Measurements from ENCODE around the gene AOX1.
"Not testable (repeated sequence)": the region's sequence is repeated elsewhere in the genome, so short reads cannot be mapped to it uniquely, and the experiment has no call there.

Gene AOX1

DNA sequence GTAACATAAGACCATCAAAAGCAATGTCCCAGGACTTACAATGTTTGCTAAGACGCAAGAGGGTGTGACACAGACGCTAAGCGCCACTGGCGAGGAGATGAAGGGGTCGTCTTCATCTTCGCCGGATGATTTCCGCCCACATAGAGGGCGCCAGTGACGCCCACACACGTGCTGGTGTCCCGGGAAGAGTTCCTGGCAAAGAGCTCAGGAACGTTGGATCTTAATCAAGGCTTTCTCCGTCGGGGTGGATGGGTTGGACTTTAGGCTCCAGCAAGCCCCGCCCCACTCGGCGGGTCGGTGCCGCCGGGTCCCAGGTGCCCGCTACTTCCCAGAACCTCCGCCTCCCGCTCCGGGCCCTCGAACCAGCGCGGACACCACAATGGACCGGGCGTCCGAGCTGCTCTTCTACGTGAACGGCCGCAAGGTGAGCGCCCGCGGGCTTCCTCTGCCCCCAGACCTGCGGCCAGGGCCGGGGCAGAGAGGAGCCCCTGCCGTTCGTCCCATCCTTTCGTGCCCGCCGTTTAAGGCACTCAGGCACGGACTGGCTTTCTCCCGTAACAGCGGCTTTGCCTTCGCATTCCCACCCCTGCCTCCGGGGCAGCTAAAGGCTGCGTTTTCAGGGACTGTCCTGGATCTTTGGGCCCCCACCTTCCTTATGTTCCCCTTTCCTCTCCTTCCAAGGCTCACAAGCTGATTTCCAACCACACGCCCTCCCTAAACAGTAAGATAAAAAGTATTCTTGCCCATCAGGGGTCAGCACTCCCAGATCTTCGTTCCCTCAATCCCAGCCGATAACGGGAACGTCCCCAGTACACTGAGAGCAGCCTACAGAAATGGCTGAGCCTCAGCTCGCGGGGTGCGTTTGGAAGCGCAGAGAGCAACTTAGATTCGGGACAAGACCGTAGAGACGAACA lies at the start of gene AOX1:
Gene AOX1, plus strand, starts transcription at position 285 of the 914 bp plus-strand sequence. Its CDS starts 95 bp downstream, at position 380.
- H3K27me3 Mint-ChIP-seq, result no peaks in the 10 kb centered on the region
- peak within 1 kb of the TSS; percentile 87 for H3K4me3 Mint-ChIP-seq
- H3K4me1 Mint-ChIP-seq (ENCODE audit: low read depth), result peaks cover 14% of the 10 kb centered on the region
- H3K9me3 Mint-ChIP-seq (ENCODE audit: low read depth), result no peaks in the 10 kb centered on the region
- no peak within 1 kb of the TSS for H3K27ac Mint-ChIP-seq
- no peaks in the 10 kb centered on the region for H3K36me3 Mint-ChIP-seq

DNA sequence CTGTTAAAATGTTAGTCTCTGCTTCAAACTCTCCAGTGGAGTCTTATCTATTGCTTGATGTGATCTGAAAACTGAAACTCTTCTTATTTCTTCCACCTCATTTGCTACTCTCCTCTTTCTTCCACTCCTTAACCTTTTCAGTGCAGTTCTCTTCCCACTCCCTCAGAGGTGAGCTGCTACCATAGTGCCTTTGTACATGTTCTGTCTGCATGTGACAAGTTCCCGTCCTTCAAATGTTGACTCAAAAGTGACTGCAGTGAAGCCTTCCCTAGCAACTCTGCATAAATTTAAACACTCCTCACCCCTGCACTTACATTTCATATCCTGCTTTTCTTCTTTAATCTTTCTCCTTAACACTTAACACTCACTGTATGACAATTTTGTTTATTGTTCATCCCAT lies 47.7 kb upstream of the AOX1 start:
- Mint-ChIP-seq H3K36me3 (peaks cover 25% of the 10 kb centered on the region), H3K9me3 (ENCODE audit: low read depth) (no peaks in the 10 kb centered on the region), H3K4me1 (ENCODE audit: low read depth) (no peaks in the 10 kb centered on the region), H3K27ac (no peak overlapping the region), H3K27me3 (no peaks in the 10 kb centered on the region), H3K4me3 (no peak overlapping the region)

DNA sequence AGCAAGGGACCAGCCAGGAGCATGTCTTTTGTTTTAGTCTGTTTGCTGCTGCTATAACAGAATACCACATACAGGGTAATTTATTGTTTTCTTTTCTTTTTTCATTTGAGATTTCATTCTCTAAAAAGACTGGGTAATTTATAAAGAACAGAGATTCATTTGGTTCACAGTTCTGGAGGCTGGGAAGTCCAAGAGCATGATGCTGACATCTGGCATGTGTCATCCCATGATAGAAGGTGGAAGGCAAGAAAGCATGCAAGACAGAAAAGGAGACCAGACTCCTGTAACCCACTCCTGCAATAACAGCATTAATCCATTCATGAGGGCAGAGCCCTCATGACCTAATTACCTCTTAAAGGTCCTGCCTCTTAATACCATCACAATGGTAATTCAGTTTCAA lies 45.0 kb upstream of the AOX1 start:
- Mint-ChIP-seq H3K4me3 (no peak overlapping the region), H3K9me3 (ENCODE audit: low read depth) (no peaks in the 10 kb centered on the region), H3K4me1 (ENCODE audit: low read depth) (no peaks in the 10 kb centered on the region), H3K36me3 (peaks cover 39% of the 10 kb centered on the region), H3K27ac (no peak overlapping the region), H3K27me3 (no peaks in the 10 kb centered on the region)

GRCh38 chr2:200566596-200566995 lies 19.2 kb upstream of the AOX1 start:
- H3K27me3 Mint-ChIP-seq; H3K4me3 Mint-ChIP-seq; H3K27ac Mint-ChIP-seq; H3K4me1 Mint-ChIP-seq (ENCODE audit: low read depth); H3K9me3 Mint-ChIP-seq (ENCODE audit: low read depth); H3K36me3 Mint-ChIP-seq: not testable (repeated sequence)

DNA sequence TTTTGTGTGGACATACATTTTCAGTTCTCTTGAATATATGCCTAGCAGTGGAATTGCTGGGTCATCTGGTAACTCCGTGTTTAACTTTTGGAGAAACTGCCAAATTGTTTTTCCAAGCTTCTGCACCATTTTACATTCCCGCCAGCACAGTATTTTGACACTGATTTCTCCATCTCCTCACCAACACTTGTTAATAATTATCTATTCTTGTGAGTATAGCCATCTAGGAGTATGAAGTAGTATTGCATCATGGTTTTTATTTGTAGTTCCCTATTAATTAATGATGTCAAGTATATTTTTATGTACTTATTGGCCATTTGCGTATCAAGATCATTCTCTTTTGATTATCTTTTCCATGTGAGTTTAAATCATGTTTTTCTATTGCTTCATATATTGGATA lies 17.9 kb upstream of the AOX1 start:
- Mint-ChIP-seq H3K36me3 (peaks cover 5% of the 10 kb centered on the region), H3K27ac (no peak overlapping the region), H3K27me3 (no peaks in the 10 kb centered on the region), H3K4me1 (ENCODE audit: low read depth) (no peaks in the 10 kb centered on the region), H3K9me3 (ENCODE audit: low read depth) (no peaks in the 10 kb centered on the region), H3K4me3 (no peak overlapping the region)

- Mint-ChIP-seq H3K9me3 (ENCODE audit: low read depth) (no peaks in the 10 kb centered on the region), H3K4me1 (ENCODE audit: low read depth) (no peaks in the 10 kb centered on the region), H3K36me3 (peaks cover 5% of the 10 kb centered on the region), H3K4me3 (no peak overlapping the region), H3K27me3 (no peaks in the 10 kb centered on the region), H3K27ac (no peak overlapping the region)
These were observed 9.9 kb upstream of the AOX1 start for GRCh38 chr2:200575957-200576356.

DNA sequence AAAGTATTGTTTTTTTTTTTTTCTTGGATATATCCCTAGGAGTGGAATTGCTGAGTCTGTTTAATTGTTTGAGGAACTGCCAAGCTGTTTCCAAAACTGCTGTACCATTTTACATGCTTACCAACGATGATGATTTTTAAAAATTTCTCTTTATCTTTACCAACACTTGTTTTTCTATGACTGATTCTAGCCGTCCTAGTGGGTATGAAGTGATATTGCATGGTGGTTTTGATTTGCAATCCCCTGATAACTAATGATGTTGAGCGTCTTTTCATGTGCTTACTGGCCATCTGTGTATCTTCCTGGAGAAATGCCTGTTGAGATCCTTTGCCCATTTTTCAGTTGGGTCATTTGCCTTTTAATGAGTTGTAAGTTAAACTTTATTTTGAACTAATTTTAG lies 8.8 kb upstream of the AOX1 start:
- Mint-ChIP-seq H3K4me1 (ENCODE audit: low read depth) (no peaks in the 10 kb centered on the region), H3K4me3 (no peak overlapping the region), H3K36me3 (peaks cover 2% of the 10 kb centered on the region), H3K27me3 (no peaks in the 10 kb centered on the region), H3K27ac (no peak overlapping the region), H3K9me3 (ENCODE audit: low read depth) (no peaks in the 10 kb centered on the region)

DNA sequence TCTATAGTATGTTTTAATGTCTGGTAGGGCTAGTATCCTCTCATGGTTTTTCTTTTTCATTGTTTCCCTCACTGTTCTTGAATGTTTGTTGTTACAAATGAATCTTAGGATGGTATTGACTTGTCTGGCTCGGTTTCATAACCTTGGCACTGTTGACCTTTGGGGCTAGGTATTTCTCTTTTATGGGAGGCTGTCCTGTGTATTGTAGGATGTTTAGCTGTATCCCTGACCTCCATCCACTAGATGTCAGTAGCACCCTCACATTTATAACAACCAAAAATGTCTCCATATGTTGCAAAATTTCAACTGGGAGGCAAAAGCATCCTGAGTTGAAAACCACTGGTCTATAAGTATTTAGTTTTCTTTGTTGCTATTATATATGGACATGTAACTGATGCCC lies 7.0 kb upstream of the AOX1 start:
- no peaks in the 10 kb centered on the region for H3K9me3 Mint-ChIP-seq (ENCODE audit: low read depth)
- no peaks in the 10 kb centered on the region for H3K27me3 Mint-ChIP-seq
- H3K4me1 Mint-ChIP-seq (ENCODE audit: low read depth), result no peaks in the 10 kb centered on the region
- H3K36me3 Mint-ChIP-seq, result peaks cover 2% of the 10 kb centered on the region
- no peak overlapping the region for H3K27ac Mint-ChIP-seq
- no peak overlapping the region for H3K4me3 Mint-ChIP-seq

- Mint-ChIP-seq H3K27ac (no peak overlapping the region), H3K27me3 (no peaks in the 10 kb centered on the region), H3K9me3 (ENCODE audit: low read depth) (no peaks in the 10 kb centered on the region), H3K4me1 (ENCODE audit: low read depth) (peaks cover 14% of the 10 kb centered on the region), H3K36me3 (no peaks in the 10 kb centered on the region), H3K4me3 (peak overlapping the region; percentile 14)
These were observed 1.2 kb upstream of the AOX1 start for GRCh38 chr2:200584639-200585038.

GRCh38 chr2:200585340-200585729 lies 479 bp upstream of the AOX1 start:
- no peak overlapping the region for H3K27ac Mint-ChIP-seq
- H3K27me3 Mint-ChIP-seq, result no peaks in the 10 kb centered on the region
- peak overlapping the region; percentile 87 for H3K4me3 Mint-ChIP-seq
- peaks cover 14% of the 10 kb centered on the region for H3K4me1 Mint-ChIP-seq (ENCODE audit: low read depth)
- H3K9me3 Mint-ChIP-seq (ENCODE audit: low read depth), result no peaks in the 10 kb centered on the region
- H3K36me3 Mint-ChIP-seq, result no peaks in the 10 kb centered on the region

DNA sequence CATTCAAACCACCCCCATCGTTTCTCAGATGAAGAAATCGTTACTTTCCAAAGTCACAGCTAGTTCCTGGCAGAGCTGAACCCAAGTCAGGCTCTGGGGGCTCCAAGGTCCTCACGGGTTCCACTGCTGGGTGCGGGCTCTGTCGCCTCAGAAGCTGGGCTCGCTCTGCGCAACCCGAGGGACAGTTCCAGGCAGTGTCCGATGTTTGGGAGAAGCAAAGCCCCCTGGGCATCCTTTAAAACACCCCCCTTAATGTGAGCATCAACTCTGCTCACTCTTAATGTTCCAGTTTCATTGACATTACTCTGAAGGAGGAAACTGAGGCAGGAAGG lies 796 bp downstream of the AOX1 start:
- H3K4me3 Mint-ChIP-seq, result peak overlapping the region; percentile 87
- no peaks in the 10 kb centered on the region for H3K9me3 Mint-ChIP-seq (ENCODE audit: low read depth)
- peaks cover 14% of the 10 kb centered on the region for H3K4me1 Mint-ChIP-seq (ENCODE audit: low read depth)
- peaks cover 2% of the 10 kb centered on the region for H3K27me3 Mint-ChIP-seq
- no peak overlapping the region for H3K27ac Mint-ChIP-seq
- no peaks in the 10 kb centered on the region for H3K36me3 Mint-ChIP-seq

DNA sequence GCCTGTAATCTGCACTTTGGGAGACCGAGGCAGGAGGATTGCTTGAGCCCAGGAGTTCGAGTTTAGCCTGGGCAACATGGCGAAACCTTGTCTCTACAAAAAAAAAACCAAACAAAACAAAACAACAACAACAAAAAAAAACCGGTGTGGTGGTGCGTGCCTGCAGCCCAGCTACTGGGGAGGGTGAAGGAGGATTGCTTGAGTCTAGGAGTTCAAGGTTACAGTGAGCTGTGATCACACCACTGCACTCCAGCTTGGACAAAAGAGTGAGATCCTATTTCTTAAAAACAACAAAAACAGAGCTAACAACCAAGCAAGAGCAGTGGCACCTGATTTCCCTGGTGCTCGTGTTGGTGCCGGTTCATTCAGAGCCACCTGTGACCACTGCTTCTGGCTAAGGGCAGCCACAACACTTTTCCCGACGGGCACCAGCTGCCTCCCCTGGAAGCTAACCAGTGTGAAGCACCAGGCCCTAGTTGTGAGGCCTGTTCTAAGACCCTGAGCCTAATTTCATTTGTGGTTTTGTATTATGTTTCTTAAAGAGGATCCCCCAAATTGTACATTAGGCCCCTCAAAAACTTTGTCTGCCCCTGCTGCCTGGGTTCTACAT lies 1.3 kb downstream of the AOX1 start:
- H3K36me3 Mint-ChIP-seq, result no peaks in the 10 kb centered on the region
- no peaks in the 10 kb centered on the region for H3K9me3 Mint-ChIP-seq (ENCODE audit: low read depth)
- H3K4me3 Mint-ChIP-seq, result peak overlapping the region; percentile 12
- no peak overlapping the region for H3K27ac Mint-ChIP-seq
- H3K4me1 Mint-ChIP-seq (ENCODE audit: low read depth), result peaks cover 14% of the 10 kb centered on the region
- H3K27me3 Mint-ChIP-seq, result peaks cover 2% of the 10 kb centered on the region

GRCh38 chr2:200588076-200588678 lies 2.4 kb downstream of the AOX1 start:
- Mint-ChIP-seq H3K27ac (no peak overlapping the region), H3K4me3 (no peak overlapping the region), H3K36me3 (no peaks in the 10 kb centered on the region), H3K4me1 (ENCODE audit: low read depth) (peaks cover 14% of the 10 kb centered on the region), H3K27me3 (peaks cover 4% of the 10 kb centered on the region), H3K9me3 (ENCODE audit: low read depth) (no peaks in the 10 kb centered on the region)

DNA sequence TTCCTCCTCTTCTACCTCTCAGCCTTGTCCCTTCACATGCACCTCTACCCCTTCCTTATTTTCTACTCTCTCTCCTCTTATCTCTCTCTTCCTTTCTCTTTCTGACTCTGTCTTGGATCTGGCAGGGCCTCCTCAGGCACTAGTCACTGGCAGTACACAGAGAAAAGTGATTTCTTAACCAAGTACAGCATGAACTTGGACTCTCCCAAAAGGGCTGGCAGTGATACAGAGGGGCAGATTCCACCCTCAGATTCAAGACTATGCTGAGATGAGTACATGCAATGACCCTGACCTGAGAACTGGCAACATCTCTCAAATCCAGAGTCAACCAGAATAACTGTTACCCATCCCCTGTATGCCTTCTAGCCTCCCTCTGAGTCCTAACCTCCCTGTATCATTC lies 4.3 kb downstream of the AOX1 start:
- no peak overlapping the region for H3K4me3 Mint-ChIP-seq
- peaks cover 4% of the 10 kb centered on the region for H3K27me3 Mint-ChIP-seq
- H3K9me3 Mint-ChIP-seq (ENCODE audit: low read depth), result no peaks in the 10 kb centered on the region
- H3K36me3 Mint-ChIP-seq, result no peaks in the 10 kb centered on the region
- H3K4me1 Mint-ChIP-seq (ENCODE audit: low read depth), result peaks cover 6% of the 10 kb centered on the region
- no peak overlapping the region for H3K27ac Mint-ChIP-seq

- Mint-ChIP-seq H3K4me3 (no peak overlapping the region), H3K4me1 (ENCODE audit: low read depth) (peaks cover 2% of the 10 kb centered on the region), H3K9me3 (ENCODE audit: low read depth) (no peaks in the 10 kb centered on the region), H3K27me3 (peaks cover 8% of the 10 kb centered on the region), H3K36me3 (no peaks in the 10 kb centered on the region), H3K27ac (no peak overlapping the region)
These were observed 5.5 kb downstream of the AOX1 start for GRCh38 chr2:200591308-200591707.
